ENCODE results near the gene PRKAR2B.

PRKAR2B gene

GRCh38 chr7:107014387-107015023 is 30.0 kb upstream of the PRKAR2B start (continued):
- TF ChIP-seq, protein P1, sequence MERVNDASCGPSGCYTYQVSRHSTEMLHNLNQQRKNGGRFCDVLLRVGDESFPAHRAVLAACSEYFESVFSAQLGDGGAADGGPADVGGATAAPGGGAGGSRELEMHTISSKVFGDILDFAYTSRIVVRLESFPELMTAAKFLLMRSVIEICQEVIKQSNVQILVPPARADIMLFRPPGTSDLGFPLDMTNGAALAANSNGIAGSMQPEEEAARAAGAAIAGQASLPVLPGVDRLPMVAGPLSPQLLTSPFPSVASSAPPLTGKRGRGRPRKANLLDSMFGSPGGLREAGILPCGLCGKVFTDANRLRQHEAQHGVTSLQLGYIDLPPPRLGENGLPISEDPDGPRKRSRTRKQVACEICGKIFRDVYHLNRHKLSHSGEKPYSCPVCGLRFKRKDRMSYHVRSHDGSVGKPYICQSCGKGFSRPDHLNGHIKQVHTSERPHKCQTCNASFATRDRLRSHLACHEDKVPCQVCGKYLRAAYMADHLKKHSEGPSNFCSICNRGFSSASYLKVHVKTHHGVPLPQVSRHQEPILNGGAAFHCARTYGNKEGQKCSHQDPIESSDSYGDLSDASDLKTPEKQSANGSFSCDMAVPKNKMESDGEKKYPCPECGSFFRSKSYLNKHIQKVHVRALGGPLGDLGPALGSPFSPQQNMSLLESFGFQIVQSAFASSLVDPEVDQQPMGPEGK (CRISPR knock-in tag; IDR thresholded peaks at IDR 0.05; ENCODE audit: borderline replicate concordance), result no peak
- TF ChIP-seq TOX (CRISPR knock-in tag; IDR thresholded peaks at IDR 0.05; ENCODE audit: borderline replicate concordance) (no peak), GLIS3 (CRISPR knock-in tag; IDR thresholded peaks at IDR 0.05) (no peak), TSHZ2 (CRISPR knock-in tag; IDR thresholded peaks at IDR 0.05) (no peak), PPARA (CRISPR knock-in tag; IDR thresholded peaks at IDR 0.05; ENCODE audit: borderline replicate concordance) (no peak), ZNF8 (CRISPR knock-in tag; IDR thresholded peaks at IDR 0.05) (no peak)

DNA sequence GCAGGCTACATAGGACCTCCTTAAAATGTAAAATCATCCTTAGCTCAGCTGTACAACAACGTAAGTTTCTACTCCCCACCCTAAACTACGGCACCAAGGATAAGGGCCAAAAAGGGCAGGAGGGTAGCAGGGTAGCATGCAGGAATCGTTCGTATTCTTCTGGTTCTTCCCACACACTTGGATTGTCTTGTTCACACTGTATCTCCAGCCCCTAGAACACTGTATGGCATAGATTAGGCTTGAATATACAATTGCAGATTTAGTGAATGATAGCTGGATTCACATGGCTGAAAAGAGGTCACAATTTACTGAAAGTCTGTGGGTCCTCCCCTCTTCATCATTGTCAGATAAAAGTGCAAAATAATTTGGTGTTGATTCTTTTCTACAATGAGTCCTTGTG is 28.2 kb upstream of the PRKAR2B start:
- no peak for ATAC-seq
- TF ChIP-seq CSDC2 (CRISPR knock-in tag; IDR thresholded peaks at IDR 0.05) (no peak), TSHZ2 (CRISPR knock-in tag; IDR thresholded peaks at IDR 0.05) (no peak), ZNF565 (CRISPR knock-in tag; conservative IDR thresholded peaks at IDR 0.05; ENCODE audit: low read depth) (no peak), ZFP30 (CRISPR knock-in tag; IDR thresholded peaks at IDR 0.05) (no peak), PPARA (CRISPR knock-in tag; IDR thresholded peaks at IDR 0.05; ENCODE audit: borderline replicate concordance) (no peak), RARB (CRISPR knock-in tag; IDR thresholded peaks at IDR 0.05) (no peak), ESRRG (CRISPR knock-in tag; IDR thresholded peaks at IDR 0.05) (no peak), OSR1 (CRISPR knock-in tag; IDR thresholded peaks at IDR 0.05) (no peak), ZNF70 (CRISPR knock-in tag; IDR thresholded peaks at IDR 0.05) (no peak)
- TF ChIP-seq, protein P2, sequence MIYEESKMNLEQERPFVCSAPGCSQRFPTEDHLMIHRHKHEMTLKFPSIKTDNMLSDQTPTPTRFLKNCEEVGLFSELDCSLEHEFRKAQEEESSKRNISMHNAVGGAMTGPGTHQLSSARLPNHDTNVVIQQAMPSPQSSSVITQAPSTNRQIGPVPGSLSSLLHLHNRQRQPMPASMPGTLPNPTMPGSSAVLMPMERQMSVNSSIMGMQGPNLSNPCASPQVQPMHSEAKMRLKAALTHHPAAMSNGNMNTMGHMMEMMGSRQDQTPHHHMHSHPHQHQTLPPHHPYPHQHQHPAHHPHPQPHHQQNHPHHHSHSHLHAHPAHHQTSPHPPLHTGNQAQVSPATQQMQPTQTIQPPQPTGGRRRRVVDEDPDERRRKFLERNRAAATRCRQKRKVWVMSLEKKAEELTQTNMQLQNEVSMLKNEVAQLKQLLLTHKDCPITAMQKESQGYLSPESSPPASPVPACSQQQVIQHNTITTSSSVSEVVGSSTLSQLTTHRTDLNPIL (CRISPR knock-in tag; IDR thresholded peaks at IDR 0.05; ENCODE audit: low read depth), result no peak
- TF ChIP-seq, protein P1 (CRISPR knock-in tag; IDR thresholded peaks at IDR 0.05; ENCODE audit: borderline replicate concordance), result no peak
- TF ChIP-seq, protein P3, sequence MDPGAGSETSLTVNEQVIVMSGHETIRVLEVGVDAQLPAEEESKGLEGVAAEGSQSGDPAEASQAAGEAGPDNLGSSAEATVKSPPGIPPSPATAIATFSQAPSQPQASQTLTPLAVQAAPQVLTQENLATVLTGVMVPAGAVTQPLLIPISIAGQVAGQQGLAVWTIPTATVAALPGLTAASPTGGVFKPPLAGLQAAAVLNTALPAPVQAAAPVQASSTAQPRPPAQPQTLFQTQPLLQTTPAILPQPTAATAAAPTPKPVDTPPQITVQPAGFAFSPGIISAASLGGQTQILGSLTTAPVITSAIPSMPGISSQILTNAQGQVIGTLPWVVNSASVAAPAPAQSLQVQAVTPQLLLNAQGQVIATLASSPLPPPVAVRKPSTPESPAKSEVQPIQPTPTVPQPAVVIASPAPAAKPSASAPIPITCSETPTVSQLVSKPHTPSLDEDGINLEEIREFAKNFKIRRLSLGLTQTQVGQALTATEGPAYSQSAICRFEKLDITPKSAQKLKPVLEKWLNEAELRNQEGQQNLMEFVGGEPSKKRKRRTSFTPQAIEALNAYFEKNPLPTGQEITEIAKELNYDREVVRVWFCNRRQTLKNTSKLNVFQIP (CRISPR knock-in tag; IDR thresholded peaks at IDR 0.05; ENCODE audit: borderline replicate concordance, low read depth), result no peak
- TF ChIP-seq, protein P4, sequence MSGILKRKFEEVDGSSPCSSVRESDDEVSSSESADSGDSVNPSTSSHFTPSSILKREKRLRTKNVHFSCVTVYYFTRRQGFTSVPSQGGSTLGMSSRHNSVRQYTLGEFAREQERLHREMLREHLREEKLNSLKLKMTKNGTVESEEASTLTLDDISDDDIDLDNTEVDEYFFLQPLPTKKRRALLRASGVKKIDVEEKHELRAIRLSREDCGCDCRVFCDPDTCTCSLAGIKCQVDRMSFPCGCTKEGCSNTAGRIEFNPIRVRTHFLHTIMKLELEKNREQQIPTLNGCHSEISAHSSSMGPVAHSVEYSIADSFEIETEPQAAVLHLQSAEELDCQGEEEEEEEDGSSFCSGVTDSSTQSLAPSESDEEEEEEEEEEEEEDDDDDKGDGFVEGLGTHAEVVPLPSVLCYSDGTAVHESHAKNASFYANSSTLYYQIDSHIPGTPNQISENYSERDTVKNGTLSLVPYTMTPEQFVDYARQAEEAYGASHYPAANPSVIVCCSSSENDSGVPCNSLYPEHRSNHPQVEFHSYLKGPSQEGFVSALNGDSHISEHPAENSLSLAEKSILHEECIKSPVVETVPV (CRISPR knock-in tag; IDR thresholded peaks at IDR 0.05), result no peak
